Coronary artery (tissue), 2 donors: ENCODE measurements around the gene C6orf62.
"Not testable (repeated sequence)": the region's sequence is repeated elsewhere in the genome, so short reads cannot be mapped to it uniquely, and the experiment has no call there.

Experiments used
- DNase-seq: peaks from one replicate; pipeline ENCODE4 v3.0.0-alpha.2; 2017; ENCODE audit warnings: low spot score
- H3K27ac ChIP-seq, 2 donors: fragments of 200-600 bp; sonication (generic); one replicate each; pipeline ENCODE4 v1.5.1; 2016 to 2019
- H3K4me3 ChIP-seq: fragments of 200-600 bp; sonication (generic); 2 replicates; pipeline ENCODE4 v1.5.1; 2016; ENCODE audit warnings: mild to moderate bottlenecking, moderate library complexity
- TF ChIP-seq, protein P1 (sequence below): fragments of 200-600 bp; sonication (generic); IDR thresholded peaks from one replicate; pipeline ENCODE4 v1.5.1; 2019; ENCODE audit warnings: antibody characterized with exemption

C6orf62 gene

GRCh38 chr6:24721461-24722215 lies 2.7 kb upstream of the C6orf62 start:
- Histone ChIP-seq H3K4me3 (peak overlapping the region; percentile 95), H3K27ac (peak overlapping the region; percentile 92 to 98)
- DNase-seq: no peak
- TF ChIP-seq, protein P1, sequence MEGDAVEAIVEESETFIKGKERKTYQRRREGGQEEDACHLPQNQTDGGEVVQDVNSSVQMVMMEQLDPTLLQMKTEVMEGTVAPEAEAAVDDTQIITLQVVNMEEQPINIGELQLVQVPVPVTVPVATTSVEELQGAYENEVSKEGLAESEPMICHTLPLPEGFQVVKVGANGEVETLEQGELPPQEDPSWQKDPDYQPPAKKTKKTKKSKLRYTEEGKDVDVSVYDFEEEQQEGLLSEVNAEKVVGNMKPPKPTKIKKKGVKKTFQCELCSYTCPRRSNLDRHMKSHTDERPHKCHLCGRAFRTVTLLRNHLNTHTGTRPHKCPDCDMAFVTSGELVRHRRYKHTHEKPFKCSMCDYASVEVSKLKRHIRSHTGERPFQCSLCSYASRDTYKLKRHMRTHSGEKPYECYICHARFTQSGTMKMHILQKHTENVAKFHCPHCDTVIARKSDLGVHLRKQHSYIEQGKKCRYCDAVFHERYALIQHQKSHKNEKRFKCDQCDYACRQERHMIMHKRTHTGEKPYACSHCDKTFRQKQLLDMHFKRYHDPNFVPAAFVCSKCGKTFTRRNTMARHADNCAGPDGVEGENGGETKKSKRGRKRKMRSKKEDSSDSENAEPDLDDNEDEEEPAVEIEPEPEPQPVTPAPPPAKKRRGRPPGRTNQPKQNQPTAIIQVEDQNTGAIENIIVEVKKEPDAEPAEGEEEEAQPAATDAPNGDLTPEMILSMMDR: no peak

GRCh38 chr6:24720604-24721460 lies 1.9 kb upstream of the C6orf62 start:
- H3K4me3 ChIP-seq: peak overlapping the region; percentile 95
- TF ChIP-seq, protein P1: no peak
- peak; percentile 100 for DNase-seq
- peak overlapping the region; percentile 98 to 99 for H3K27ac ChIP-seq

- TF ChIP-seq, protein P1: no peak
- Histone ChIP-seq H3K27ac (peak overlapping the region; percentile 98 to 99), H3K4me3 (peak overlapping the region; percentile 95)
- DNase-seq: peak; percentile 78
These were observed 1.2 kb upstream of the C6orf62 start for GRCh38 chr6:24720131-24720603.

GRCh38 chr6:24718449-24719124 lies 367 bp downstream of the C6orf62 start:
- DNase-seq: no peak

DNA sequence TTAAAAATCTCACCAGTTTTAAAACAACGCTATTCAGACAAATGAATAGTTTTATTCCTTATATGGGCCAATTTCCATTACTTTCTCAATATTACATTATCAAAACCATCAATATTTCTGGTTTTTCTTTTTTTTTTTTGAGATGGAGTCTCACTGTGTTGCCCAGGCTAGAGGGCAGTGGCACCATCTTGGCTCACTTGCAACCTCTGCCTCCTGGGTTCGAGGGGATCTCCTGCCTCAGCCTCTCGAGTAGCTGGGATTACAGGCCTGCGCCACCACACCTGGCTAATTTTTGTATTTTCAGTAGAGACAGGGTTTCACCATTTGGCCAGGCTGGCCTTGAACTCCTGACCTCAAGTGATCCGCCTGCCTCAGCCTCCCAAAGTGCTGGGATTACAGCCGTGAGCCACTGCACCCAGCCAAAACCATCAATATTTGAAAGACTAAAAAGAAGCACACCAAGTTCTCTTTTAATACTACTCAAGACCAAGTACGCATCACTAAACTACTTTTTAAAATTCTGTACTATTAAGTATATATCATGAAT lies 2.3 kb downstream of the C6orf62 start:
- peak overlapping the region; percentile 95 for H3K4me3 ChIP-seq
- peak overlapping the region in 1 of 2 donors; percentile 3 for H3K27ac ChIP-seq
- DNase-seq: not testable (repeated sequence)

More at GRCh38 chr6:24718449-24719124, 367 bp downstream of the C6orf62 start:
- H3K4me3 ChIP-seq: peak overlapping the region; percentile 95
- H3K27ac ChIP-seq: peak overlapping the region; percentile 45 to 98
- TF ChIP-seq, protein P1: no peak

DNA sequence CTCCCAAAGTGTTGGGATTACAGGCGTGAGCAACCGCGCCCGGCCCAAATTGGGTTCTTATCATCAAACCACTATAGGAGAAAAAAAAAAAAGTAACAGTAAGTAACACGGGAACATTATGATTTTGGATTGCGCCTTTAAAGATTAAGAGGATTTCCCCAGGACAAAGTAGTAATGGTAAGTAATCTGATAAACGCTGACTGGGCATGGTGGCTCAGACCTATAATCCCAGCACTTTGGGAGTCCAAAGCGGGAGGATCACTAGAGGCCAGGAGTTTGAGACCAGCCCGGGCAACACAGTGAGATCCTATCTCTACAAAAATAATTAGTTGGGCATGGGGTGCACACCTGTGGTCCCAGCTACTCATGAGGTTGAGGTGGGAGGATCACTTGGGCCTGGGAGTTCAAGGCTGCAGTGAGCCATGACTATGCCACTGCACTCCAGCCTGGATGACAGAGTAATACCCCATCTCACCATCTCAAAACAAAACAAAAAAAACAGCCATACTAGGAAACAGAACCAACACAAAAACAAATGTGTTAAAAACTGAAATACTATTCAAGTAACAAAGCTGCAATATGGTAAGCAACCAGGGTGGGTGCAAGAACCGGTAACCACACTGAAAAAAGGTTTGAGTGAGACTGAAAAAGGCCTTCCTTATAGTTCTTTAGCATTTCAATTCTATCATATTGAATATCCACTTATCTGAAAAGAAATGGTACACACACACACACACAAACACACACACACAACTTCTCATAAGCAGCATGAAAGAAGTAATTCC lies 8.2 kb downstream of the C6orf62 start:
- no peak for DNase-seq
- TF ChIP-seq, protein P1: no peak
- Histone ChIP-seq H3K27ac (no peak overlapping the region), H3K4me3 (peak overlapping the region; percentile 5)
